GM21528 (cell line): ENCODE data around the gene CDKL2.

Source experiments
- ATAC-seq: cut with Tn5 transposase; IDR thresholded peaks from one replicate; pipeline ENCODE4 v1.9.1; 2021; ENCODE audit warnings: mild to moderate bottlenecking, moderate library complexity; ENCODE audit not compliant: unreplicated experiment, low FRiP score

The CDKL2 gene

GRCh38 chr4:75643651-75644050 is 13.3 kb upstream of the CDKL2 start:
- ATAC-seq, result no peak

GRCh38 chr4:75639124-75639695 is 8.9 kb upstream of the CDKL2 start:
- no peak for ATAC-seq

- no peak for ATAC-seq
Measured at GRCh38 chr4:75637827-75638226, 7.5 kb upstream of the CDKL2 start.

DNA sequence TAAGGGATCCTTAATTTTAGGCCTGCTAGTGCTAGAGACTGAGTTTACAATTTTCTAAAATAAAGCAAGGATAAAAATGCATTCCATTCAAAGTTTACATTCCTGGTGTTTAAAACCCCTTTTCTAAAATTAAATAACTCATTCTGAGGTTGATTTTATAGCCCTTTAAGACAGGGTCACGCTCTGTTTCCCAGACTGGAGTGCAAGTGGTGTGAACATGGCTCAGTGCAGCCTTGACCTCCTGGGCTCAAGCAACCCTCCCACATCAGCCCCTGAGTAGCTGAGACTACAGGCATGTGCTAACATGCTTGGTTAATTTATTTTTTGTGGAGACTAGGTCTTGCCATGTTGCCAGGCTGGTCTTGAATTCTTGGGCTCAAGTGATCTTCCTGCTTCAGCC is 6.8 kb upstream of the CDKL2 start:
- ATAC-seq, result no peak

GRCh38 chr4:75634951-75635350 is 4.6 kb upstream of the CDKL2 start:
- ATAC-seq, result no peak

DNA sequence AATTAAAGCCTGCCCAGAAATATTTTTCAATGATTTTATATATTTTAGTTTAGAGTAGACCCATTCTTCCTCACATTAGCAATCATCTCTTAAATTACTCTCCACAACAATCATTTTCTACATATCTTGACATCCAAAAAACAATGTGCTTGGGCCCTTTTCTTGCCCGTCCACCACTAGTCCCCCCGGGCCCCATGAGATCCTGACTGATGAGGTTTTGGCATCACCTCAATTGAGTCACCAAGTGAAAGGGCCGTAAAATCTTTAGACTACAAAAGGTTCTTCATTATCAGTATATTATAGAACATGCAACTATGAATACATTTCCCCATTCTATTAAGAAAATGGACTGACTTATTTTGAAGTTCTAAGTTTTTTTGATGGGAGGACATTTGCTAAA is 4.0 kb upstream of the CDKL2 start:
- no peak for ATAC-seq

DNA sequence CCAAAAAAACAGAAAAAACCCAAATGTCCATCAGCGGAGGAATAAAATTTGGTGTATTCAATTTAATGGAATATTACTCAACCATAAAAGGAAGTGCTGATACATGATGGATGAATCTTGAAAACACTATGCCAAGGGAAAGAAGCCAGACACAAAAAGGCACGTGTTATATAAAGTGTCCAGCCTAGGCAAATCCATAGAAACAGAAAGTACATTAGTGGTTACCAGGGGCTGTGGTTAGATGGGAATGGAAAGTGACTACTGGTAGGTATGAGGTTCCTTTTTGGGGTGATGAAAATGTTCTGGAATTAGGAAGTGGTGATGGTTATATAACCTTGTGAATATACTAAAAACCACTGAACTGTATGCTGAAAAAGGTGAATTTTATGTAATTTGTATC is 3.5 kb upstream of the CDKL2 start:
- ATAC-seq, result no peak

DNA sequence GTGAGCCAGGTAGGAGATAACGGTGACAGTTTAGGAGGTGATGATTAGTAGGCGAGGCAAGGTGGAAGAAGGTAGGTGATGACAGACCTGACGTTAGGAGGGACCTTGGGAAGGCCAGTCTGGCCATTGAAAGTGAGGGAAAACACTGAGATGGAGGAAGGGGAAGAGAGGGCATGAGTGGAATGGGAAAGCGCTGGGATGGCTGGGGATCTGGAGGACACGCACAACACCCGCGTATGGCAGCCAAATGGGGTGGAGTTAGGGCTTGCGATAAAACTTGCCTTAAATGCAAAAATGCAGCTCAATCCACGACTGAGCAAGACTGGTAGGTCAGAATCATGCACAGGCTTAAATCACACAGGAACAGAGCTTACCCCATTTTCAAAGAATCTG is 605 bp upstream of the CDKL2 start:
- ATAC-seq, result no peak

GRCh38 chr4:75629239-75629638 is 1.1 kb downstream of the CDKL2 start:
- no peak for ATAC-seq

DNA sequence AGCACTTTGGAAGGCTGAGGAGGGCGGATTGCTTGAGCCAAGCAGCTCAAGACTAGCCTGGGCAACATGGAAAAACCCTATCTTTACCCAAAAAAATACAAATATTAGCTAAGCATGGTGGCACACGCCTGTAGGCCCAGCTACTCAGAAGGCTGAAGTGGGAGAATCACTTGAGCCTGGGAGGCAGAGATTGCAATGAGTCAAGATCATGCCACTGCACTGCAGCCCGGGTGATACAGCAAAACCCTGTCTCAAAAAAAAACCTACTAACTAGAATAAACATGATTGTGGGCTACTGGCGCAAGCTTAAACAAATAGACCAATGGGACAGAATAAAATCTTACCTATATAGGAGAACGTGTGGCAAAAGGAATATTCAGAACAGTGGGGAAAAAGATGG is 7.3 kb downstream of the CDKL2 start:
- no peak for ATAC-seq

- ATAC-seq, result no peak
Measured at GRCh38 chr4:75621715-75622114, 8.6 kb downstream of the CDKL2 start.

- ATAC-seq, result no peak
Measured at GRCh38 chr4:75612306-75612705, 18.0 kb downstream of the CDKL2 start.

- no peak for ATAC-seq
Measured at GRCh38 chr4:75605928-75606327, 24.4 kb downstream of the CDKL2 start.

DNA sequence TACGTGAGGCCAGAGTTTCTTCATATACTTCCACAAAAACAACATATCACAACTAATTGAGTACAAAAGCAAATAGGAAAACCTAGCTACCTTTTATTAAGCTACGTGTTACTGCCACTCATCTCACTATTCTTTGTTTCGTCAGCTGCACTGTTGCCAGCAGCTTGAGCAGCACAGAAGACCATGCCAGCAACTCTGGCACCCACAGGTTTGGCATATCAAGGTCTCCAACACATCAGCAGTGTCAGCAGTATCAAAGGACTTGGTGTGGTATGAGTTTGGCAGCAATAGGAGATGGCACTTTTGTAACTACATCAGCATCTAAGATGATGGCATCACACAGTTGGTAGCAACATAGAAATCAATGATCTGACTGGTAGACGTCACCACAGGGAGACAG is 30.7 kb downstream of the CDKL2 start:
- no peak for ATAC-seq

- no peak for ATAC-seq
Measured at GRCh38 chr4:75598390-75598789, 31.9 kb downstream of the CDKL2 start.

DNA sequence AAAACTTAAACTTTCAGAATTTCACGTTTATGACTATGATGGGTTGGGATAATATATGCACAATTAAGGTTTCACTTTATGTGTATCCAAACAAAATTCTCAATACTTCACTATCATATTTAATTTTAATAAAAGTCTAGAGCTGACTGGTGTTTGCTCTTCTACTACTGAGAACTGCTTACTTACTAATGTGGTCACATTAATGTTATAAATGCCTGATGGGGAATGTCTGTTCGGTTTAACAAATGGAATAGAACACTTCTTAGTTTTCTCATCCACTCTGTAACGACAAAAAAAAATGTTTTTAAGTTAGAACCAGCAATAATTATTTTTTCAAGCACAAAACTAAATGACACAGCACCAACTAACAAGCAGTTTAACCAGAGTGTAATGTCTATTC is 34.3 kb downstream of the CDKL2 start:
- no peak for ATAC-seq

DNA sequence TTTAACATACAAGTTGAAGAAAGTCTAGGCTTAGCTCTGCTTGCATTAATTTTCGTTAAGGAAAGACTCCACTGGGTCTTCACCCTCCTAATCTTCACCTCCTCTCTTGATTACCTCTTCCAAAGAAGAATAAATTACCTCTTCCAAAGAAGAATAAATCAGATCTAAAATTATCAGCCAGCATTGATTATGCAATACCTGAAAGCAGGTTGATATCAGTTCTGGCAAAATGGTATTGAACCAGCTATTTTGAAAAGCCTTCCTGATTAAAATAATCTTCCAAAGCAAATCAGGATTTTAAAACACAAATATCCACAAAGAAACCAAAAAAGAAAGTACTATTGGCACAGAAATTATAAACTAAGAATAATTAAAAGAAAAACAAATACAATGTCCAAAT is 36.9 kb downstream of the CDKL2 start:
- ATAC-seq, result no peak

- no peak for ATAC-seq
Measured at GRCh38 chr4:75584067-75584466, 46.3 kb downstream of the CDKL2 start.

- no peak for ATAC-seq
Measured at GRCh38 chr4:75567725-75568124, 62.6 kb downstream of the CDKL2 start.

DNA sequence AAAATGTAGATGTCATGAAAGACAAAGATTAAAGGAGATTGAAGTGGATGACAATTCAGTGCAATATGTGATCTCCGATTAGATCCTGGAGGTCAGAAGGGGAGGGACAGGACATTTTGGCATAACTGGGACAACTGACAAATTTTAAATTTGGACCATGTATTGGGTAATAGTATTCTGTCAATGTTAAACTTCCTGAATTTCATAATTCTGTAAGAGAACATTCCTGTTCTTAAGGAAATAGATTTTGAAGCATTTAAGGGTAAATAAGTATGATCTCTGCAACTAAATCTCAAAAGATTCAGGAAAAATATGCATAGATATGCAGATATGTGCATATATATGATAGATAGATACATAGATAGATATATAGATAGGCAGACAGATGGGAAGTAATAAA is 63.4 kb downstream of the CDKL2 start:
- no peak for ATAC-seq

GRCh38 chr4:75565481-75565880 is 64.8 kb downstream of the CDKL2 start:
- no peak for ATAC-seq

- ATAC-seq, result no peak
Measured at GRCh38 chr4:75564023-75564422, 66.3 kb downstream of the CDKL2 start.

- ATAC-seq, result no peak
Measured at GRCh38 chr4:75561789-75562188, 68.5 kb downstream of the CDKL2 start.
